ENCODE data around the gene EEF2.
"Not testable (repeated sequence)": the region's sequence is repeated elsewhere in the genome, so short reads cannot be mapped to it uniquely, and the experiment has no call there.

EEF2 gene

DNA sequence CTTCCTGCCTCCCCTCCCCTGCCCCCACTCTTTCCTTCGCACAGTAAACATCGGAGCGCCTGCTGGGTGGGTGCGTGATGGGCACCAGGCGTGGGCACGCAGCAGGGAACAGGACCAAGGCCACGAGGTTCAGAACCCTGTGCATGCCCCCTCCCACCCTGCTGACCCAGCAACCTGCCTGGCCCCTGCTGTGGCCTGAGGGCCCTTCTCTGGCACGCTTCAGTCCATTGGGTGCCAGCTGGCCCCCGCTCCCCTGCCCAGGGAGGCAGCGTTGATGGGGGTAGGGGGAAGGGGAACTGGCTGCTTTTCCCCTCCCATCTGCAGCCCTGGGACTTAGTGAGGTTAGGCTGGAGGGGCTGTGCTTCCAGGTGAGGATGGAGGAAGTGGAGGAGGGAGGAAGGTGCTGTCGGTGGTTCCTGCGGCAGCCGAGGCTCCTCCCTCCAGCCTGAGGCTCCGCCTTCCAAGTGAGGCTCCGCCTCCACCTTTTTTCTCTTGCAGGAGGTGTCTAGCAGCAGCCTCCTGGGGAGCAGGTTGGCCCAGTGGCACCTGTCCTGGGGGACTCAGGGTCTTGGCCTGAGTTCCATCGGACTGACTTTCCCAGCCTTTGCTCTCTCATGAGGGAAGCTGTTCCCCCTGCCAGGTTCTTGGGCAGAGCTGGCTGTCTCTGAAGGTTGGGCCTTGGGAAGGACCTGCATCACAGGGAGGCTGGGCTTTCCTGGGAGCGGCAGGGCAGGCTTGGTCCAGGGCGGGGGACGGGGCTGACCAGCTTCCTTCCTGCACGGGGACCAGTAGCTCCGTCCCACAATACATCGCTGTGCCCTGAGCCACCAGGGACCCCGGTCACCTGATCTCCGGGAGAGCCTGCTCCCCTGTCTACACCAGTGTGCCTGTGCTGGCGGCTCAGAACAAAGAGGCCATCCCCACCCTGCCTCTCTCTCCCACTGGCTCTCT lies 29.6 kb upstream of the EEF2 start:
- no peak for DNase-seq

DNA sequence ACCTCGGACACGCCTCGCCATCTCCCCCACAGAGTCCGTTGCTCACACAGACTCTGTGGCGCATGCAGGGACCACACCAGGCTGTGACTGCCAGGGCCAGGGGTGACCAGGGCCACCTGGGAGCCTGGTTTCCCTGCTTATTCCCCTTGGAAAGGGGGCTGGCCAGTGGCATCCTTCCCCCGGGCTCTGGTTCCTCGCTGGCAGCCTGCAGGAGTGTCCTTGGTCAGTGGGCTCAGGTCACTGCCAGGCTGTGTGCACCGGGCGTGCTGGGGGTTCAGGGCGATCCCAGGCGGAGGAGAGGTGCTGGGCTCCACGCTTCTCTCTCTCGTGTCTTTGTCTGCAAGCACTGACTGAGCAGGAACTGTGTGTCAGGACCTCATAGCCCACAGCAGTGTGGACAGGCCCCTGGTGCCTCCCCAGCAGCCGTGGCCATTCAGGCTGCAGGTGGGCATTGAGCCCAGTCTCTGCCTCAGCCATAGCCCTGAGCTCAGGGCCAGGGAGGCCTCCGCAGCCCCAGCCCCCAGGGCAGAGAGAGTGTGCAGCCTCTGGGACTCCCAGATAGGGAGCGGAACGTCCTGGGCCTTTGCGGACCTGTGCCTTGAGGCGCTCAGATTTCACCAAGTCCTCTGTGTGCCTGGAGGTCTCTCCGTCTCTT lies 28.8 kb upstream of the EEF2 start:
- no peak for DNase-seq

DNA sequence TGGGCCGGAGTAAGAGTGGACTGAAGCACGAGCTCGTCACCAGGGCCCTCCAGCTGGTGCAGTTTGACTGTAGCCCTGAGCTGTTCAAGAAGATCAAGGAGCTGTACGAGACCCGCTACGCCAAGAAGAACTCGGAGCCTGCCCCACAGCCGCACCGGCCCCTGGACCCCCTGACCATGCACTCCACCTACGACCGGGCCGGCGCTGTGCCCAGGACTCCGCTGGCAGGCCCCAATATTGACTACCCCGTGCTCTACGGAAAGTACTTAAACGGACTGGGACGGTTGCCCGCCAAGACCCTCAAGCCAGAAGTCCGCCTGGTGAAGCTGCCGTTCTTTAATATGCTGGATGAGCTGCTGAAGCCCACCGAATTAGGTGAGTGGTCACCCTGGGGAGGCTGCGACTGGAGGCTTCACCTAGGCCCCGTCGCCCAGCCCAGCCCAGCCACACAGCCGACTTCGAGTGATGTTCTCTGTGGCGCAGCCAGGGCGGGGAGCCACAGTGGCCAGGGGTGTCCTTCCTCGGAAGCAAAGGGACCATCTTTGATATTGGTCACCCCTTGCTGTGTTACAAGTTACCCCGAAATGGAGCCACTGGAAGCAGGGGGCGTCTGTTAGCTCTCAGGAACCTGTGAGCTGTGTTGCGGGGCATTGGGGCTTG lies 27.8 kb upstream of the EEF2 start:
- no peak for DNase-seq

DNA sequence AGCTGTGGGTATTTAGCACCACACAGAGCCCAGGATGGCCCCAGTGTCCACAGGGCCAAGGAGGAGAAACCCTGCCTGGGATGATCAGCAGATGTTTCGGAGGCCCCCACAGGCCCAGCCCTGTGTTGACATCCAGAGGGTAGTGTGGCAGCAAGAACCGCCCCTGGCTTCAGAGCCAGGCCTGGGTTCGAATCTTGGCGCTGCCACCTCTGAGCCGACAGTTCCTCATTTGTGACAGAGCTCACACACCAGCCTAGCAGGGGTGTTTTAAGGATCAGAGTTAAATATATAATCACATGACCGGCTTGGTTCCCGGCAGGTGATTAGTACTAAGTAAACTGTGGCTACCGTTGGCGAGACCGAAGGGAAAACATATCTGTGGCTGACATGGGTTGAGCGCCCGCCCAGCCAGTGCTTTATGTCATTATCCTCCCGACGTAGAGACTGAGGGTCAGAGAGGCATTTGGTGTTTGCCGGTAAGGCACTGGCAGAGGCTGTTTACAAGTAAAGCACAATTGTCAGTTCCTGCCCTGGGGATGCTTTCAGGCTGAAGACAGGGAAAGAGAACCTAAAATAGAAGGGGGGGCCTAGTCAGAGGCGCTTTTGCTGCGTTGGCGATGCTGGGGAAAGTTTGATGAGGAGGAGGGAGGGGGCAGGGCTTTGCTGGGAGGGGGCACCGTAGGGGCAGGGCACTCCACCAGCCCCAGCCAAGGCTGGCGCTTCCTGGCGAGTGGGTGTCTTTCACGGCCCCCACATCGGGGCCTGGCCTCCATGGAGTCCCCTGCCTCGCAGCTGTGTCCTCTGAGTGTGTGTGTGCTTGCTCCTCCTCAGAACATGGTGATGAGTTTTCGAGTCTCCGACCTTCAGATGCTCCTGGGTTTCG lies 27.1 kb upstream of the EEF2 start:
- no peak for DNase-seq

DNA sequence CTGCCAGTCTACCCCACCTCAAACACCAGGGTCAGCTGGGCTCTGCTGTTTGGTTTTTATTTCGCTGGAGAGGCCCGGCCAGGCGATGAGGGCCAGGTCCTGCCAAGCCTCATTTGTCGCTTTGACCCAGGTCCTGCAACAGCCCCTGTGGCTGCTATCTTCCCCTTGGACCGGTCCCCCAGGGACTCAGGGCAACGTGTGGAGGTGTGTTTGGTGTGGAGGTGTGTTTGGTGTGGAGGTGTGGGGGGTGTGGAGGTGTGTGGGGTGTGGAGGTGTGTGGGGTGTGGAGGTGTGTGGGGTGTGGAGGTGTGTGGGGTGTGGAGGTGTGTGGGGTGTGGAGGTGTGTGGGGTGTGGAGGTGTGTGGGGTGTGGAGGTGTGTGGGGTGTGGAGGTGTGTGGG lies 26.2 kb upstream of the EEF2 start:
- not testable (repeated sequence) for DNase-seq

DNA sequence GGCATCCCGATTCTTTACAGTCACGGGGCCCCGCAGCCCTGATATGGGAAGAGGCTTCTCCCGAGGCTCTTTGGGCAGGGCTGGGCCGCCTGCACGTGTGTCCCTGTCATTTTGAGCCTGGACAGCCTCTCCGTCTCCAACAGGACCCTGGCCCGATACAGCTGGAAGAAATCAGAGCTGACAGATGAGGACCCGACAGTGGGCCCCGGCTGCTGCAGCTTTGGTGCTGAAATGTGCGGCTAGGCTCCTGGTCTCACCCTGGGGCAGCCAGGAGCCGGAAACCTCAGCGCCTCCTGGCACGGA lies 25.5 kb upstream of the EEF2 start:
- DNase-seq = no peak

DNA sequence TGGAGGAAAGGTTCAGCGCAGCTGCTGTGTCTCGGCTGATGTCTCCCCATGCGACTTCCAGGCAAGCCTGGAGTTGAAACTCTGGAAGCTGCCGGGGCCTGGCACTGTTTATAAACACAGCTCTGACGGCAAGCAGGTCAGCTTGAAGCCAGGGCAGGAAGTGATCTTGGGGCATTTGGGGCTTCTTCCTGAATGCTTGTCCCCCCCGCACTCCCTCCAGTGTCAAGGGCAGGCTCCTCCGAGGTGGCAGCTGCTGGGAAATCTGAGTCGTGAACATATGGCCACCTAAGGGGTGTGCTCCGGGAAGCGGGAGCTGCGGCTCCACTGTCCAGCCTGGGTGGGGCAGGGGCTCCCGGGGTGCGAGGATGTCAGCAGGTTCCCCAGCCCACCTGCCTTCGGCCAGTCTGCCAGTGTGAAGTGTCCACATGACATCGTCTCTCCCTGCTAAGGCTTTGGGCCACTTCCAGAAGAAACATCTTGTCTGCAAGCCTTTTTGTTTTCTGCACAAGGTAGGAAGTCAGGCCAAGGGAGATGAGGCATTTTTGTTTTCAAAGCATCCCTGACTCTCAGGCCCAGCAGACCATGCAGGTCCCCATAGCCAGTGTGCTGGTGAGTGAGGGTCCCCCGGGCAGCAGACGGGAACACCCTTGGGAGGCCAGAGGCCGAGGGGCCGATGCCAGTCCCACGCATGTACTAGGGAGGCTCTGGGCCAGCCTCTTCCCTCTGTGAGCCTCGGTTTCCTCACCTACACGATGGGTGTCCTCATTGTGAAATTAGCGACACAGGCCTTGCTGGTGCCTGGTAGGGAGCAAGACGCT lies 24.9 kb upstream of the EEF2 start:
- DNase-seq = no peak

DNA sequence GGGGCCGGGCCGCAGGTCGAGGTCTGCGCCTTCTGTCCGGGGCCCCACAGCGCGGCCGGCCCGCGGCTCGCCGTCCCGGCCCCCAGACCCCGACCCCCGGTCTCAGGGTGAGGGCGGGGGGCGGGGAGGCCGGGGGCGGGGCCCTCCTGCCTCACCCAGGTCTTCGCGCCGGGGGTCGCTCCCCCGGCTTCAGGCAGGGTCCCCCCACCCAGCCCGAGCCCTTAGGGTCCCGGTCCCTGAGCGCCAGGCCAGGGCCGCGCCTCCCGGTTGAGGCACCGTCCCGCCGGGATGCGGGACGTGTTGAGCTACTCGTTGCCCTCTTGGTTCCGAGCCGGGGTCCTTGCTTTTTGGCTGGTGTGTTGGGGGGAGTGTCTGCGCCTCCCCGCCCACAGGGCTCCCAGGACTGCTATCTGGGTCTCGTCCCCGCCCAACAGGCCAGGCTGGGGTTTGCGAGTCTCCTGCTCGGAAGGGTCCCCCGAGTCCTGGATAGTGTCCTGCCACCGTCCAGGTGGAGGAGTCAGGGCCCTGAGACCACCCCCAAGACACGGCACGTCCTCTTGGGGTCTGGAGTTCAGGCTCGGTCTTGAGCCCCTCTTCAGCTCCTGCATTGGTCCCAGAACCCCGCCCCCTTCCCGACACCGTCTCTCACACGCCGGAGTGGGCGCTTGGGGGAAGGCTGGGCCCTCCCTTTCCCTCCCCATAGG lies 22.7 kb upstream of the EEF2 start:
- no peak for DNase-seq

DNA sequence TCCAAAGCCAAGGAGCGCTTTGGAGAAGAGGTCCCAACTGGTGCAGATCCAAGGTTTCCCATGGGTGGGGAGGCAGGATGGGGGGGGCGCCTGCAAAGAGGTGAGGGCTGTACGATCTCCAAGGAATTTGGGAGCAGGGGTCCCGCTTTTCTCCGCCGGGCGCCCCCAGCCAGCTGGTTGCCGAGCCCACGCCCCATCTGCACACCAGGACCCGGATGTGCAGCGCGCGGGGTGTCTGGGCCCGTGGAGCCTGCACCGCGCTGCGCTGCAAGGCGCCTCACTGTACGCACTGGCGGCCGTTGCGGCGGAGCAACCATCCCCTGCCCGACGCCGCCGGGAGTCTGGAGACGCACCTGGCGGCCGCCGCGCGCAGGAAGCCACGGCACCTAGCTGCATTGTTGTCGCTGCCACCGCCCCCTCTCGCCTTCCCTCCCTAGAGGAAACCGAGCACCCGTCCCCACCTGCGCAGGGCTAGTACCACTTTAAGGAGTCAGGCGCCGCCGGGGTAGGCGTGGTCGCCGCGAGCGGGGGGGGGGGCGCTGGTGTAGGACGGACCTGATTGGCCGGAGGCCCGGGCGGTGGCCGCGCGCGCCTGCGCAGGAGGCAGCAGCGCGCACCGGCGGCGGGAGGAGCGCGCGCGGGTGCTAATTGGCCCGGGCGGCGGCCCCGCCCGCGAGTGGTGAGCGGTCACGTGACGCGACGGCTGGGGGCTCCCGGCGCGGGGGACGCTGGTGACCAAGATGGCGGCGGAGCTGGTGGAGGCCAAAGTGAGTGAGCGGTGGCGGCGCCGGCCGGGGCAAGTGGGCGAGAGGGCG lies 22.0 kb upstream of the EEF2 start, which contains the start of gene PIAS4:
Gene PIAS4 (plus strand): TSS at position 716 of the 815 bp plus-strand sequence. CDS start 25 bp downstream, at position 741.
- DNase-seq = peak; percentile 95

DNA sequence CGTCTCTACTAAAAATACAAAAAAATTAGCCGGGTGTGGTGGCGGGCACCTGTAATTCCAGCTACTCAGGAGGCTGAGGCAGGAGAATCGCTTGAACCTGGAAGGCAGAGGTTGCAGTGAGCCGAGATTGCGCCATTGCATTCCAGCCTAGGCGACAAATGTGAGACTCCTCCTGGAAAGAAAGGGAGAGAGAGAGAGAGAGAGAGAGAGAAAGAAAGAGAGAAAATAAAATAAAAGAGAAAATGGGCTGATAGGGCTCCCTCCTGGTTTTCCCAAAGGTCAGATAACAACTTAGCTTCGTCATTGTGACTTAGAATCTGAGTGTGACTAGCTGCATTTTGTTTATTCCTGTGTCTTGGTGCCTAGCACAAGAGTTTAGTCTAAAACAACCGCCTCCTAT lies 20.2 kb upstream of the EEF2 start:
- DNase-seq = not testable (repeated sequence)

DNA sequence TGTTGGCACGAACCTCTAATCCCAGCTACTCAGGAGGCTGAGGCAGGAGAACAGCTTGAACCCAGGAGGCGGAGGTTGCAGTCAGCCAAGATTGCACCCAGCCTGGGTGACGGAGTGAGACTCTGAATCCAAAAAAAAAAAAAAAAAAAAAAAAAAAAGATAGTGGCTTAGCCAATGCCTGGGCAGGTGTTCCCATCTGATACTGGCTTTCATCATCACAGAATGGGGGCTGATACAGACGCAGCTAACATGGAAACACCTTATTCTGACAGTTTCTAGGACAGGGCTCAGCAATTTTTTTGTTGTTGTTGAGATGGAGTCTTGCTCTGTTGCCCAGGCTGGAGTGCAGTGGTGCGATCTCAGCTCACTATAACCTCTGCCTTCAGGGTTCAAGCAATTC lies 15.5 kb upstream of the EEF2 start:
- DNase-seq = not testable (repeated sequence)

DNA sequence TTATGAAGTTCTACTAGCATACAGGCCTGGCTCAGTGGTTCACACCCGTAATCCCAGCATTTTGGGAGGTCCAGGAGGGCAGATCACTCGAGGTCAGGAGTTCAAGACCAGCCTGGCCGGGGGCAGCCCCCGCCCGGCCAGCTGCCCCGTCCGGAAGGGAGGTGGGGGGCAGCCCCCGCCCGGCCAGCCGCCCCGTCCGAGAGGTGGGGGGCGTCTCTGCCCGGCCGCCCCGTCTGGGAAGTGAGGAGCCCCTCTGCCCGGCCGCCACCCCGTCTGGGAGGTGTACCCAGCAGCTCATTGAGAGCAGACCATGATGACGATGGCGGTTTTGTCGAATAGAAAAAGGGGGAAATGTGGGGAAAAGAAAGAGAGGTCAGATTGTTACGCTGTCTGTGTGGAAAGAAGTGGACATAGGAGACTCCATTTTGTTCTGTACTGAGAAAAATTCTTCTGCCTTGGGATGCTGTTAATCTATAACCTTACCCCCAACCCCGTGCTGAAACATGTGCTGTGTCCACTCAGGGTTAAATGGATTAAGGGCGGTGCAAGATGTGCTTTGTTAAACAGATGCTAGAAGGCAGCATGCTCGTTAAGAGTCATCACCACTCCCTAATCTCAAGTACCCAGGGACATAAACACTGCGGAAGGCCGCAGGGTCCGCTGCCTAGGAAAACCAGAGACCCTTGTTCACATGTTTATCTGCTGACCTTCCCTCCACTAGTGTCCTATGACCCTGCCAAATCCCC lies 13.6 kb upstream of the EEF2 start:
- not testable (repeated sequence) for DNase-seq

DNA sequence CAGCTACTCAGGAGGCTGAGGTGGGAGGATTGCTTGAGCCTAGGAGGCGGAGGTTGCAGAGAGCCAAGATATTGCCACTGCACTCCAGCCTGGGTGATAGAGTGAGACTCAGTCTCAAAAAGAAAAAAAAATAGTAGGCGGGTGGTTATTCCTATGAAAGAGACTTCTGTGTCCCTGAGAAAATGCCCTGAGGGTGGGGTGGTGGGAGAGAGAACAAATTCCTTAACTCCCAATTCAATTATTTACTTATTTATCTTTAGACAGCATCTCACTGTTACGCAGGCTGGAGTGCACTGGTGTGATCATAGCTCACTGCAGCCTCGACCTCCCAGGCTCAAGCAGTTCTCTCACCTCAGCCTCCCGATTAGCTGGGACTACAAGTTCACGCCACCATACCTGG lies 10.3 kb upstream of the EEF2 start:
- no peak for DNase-seq

DNA sequence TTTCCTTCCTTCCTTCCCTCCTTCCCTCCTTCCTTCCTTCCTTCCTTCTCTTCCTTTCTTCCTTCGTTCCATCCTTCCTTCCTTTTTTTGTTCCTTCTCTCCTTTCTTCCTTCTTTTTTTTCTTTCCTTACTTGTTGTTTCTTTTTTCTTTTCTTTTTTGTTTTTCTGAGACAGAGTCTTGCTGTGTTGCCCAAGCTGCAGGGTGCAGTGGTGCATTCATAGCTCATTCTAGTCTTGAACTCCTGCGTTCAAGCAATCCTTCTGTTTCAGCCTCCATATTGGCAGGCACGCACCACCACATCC lies 5.5 kb upstream of the EEF2 start:
- DNase-seq = no peak

DNA sequence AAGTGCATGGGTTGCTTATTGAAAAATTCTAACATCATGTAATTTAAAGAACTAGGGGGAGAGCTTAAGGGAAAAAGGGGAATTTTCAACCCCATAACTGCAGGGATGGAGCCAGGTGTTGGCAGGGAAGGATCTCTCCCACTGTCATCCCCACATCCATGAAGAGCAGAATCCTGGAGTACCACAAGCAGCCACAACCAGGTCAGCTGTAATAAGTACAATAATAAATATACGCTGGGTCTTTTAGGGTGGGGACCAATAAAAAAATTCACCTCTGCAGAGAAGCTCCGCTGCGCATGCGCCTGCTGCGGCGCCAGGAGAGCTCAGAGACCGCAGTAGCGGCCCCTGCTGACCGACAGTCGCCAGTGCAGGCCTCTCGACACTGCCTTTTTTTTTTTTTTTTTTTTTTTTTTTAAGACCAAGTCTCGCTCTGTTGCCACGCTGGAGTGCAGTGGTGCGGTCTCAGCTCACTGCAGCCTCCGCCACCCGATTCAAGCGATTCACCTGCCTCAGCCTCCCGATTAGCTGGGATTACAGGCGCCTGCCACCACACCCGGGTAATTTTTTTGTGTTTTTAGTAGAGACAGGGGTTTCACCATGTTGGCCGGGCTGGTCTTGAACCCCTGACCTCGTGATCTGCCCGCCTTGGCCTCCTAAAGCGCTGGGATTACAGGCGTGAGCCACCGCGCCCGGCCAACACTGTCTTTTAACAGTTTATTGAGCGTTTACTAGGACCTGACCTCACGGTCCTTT lies 2.5 kb upstream of the EEF2 start:
- DNase-seq = peak; percentile 90

DNA sequence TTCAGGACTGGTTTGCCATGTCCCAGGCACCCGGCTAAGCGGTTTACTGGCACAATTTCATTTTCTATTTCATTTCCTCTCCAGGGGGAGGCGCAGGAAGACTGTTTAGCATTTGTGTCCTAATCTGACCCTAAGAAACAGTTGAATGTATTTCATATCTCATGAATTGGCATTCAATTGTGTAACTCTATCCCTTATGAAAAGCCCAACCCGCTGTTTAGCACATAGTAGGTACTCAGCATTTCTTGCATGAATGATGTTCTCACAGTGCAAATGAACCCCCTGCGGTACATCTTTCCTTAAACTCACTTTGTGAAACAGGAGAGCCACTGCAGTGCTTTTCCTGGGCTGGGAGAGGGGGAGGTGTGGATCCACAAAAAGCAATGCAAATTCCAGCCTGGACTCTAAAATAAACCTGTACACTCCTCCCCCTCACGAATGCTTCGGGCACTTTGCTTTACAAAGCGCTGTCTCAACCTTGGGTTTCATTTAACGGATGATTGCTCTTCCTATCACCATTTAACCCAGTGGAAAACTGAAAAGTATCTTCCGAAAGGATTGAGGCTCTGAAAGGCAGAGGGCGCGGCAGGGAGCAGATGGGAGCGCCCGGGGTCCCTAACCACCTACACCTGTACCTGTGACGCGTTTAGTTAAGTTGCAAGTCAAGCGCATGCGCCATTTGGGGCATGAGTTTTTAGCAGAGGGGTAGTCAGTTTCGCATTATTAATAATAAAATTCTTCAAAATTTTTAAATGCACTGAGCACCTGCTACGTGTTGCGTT lies 1.2 kb upstream of the EEF2 start:
- DNase-seq = peak; percentile 91

DNA sequence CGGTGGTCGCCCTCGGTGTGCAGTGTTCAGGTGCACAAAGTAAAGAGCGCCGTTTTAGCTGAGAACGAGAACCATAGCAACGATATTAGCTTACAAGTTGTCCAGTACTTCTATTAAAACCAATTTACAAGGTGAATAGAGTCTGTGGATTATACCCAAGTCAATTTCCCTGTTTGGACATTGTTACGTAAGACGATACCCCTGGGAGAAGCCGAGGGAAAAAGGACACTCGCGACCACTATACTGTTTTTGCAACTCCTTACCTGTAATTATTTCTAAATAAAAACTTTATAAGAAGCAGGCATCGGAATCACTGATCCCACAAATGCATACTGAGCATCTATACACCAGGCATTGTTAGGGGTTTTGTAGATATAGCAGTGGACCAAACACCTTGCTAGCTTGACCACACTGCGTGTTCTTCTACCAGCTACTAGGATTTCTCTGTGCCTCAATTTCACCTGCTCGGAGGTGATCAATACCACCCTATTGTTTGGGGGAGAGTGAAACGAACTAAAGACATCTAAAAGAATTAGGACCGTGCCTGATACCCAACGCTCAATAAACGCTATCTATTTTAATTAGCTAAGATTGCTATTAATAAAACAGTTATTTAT lies 488 bp upstream of the EEF2 start:
- DNase-seq = no peak

DNA sequence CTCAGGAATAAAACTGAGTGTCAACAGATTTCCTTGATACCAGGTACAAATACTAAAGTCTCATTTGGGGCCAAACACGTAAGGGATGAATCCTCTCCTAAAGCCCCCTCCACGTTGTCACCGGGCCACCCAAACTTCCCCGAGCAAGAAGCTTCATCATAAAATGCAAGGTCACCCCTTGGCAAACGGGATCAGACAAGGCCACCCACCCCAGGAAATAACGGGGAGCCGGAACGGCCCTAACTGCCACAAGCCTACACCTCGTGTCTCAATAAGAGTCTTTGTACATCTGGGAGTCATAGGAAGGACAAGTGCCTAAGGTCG lies 717 bp downstream of the EEF2 start:
- no peak for DNase-seq

Data from MV-4-11 (cell line).